HepG2 (cell line): ENCODE data around the gene ZWILCH. TPM values are rescaled to one million over a fixed set of nuclear protein-coding genes. Genes with fewer than 3 reads are reported as not detected.

Source experiments
- PHF21A ChIP-seq: sonication (generic); formaldehyde crosslinking; IDR thresholded peaks from 2 replicates; pipeline ENCODE4 v1.5.0; 2020; ENCODE audit warnings: mild to moderate bottlenecking, missing genetic modification reagents
- RBM39 ChIP-seq: fragments of 200-400 bp; formaldehyde crosslinking; IDR thresholded peaks from one replicate; pipeline ENCODE4 v1.6.1; 2018; ENCODE audit warnings: antibody characterized with exemption, mild to moderate bottlenecking, low read depth, low read length; ENCODE audit not compliant: poor library complexity, severe bottlenecking
- SALL2 ChIP-seq: sonication (generic); formaldehyde crosslinking; IDR thresholded peaks from 2 replicates; pipeline ENCODE4 v1.8.1; 2023; ENCODE audit warnings: mild to moderate bottlenecking, missing genetic modification reagents, inconsistent platforms
- SKI ChIP-seq: fragments of 450-650 bp; IDR thresholded peaks from one replicate; pipeline ENCODE4 v1.6.1; 2018; ENCODE audit warnings: mild to moderate bottlenecking; ENCODE audit not compliant: partially characterized antibody
- SMAD9 ChIP-seq: sonication (generic); formaldehyde crosslinking; IDR thresholded peaks from 2 replicates; pipeline ENCODE4 v1.5.1; 2020; ENCODE audit warnings: mild to moderate bottlenecking, missing genetic modification reagents
- THYN1 ChIP-seq: sonication (generic); formaldehyde crosslinking; IDR thresholded peaks from 2 replicates; pipeline ENCODE4 v1.8.1; 2023; ENCODE audit warnings: low read depth, mild to moderate bottlenecking, moderate library complexity, missing genetic modification reagents, borderline replicate concordance
- ZEB1 ChIP-seq: IDR thresholded peaks from 2 replicates; pipeline ENCODE4 v1.6.1; 2012; ENCODE audit warnings: mild to moderate bottlenecking, low read depth, inconsistent platforms; ENCODE audit not compliant: insufficient replicate concordance
- ZNF460 ChIP-seq: sonication (generic); formaldehyde crosslinking; IDR thresholded peaks from 2 replicates; pipeline ENCODE4 v1.5.1; 2020; ENCODE audit warnings: missing genetic modification reagents, mild to moderate bottlenecking, borderline replicate concordance
- polyA plus RNA-seq, 8 experiments: library from polyadenylated mRNA; depleted of rRNA in 3 of 8; stranded (reverse) in 7 of 8; unstranded in 1 of 8; fragments of >200 nt; fragmentation: Illumina TruSeq in 4 of 8; extraction: Trizol in 4 of 8; gene quantifications; 2 replicates each; pipeline versions ENCODE4 v1.2.1 to v1.2.3, GENCODE V29; 2011 to 2016; ENCODE audit warnings: low read depth in 4 of 8, missing spikeins in 1 of 8, mixed read lengths in 1 of 8; ENCODE audit not compliant: insufficient read depth in 1 of 8
- total RNA-seq, 5 experiments: library from RNA; depleted of rRNA; stranded (reverse); fragments of >200 nt; fragmentation: Illumina TruSeq; extraction: Trizol; gene quantifications; 2 replicates each; pipeline ENCODE4 v1.2.3, GENCODE V29; 2016; ENCODE audit warnings: low read depth in 1 of 5
- TF ChIP-seq, protein P1 (sequence below): sonication (generic); formaldehyde crosslinking; IDR thresholded peaks from 2 replicates; pipeline ENCODE4 v1.4.0; 2020; ENCODE audit warnings: low read depth, missing genetic modification reagents
- TF ChIP-seq, protein P2 (sequence below): sonication (generic); formaldehyde crosslinking; IDR thresholded peaks from 2 replicates; pipeline ENCODE4 v1.4.0; 2020; ENCODE audit warnings: missing genetic modification reagents
- TF ChIP-seq, protein P3 (sequence below): sonication (generic); formaldehyde crosslinking; IDR thresholded peaks from 2 replicates; pipeline ENCODE4 v1.4.0; 2020; ENCODE audit warnings: low read depth, mild to moderate bottlenecking, missing genetic modification reagents
- TF ChIP-seq, protein P4 (sequence below): sonication (generic); formaldehyde crosslinking; IDR thresholded peaks from 2 replicates; pipeline ENCODE4 v1.5.0; 2020; ENCODE audit warnings: mild to moderate bottlenecking, missing genetic modification reagents, borderline replicate concordance

The ZWILCH gene
- total and polyA plus RNA-seq, 2 of the 13 experiments (the other 11 are each of a cell fraction or from before 2014, with no cell fraction given): 9.5 to 27.8 TPM

DNA sequence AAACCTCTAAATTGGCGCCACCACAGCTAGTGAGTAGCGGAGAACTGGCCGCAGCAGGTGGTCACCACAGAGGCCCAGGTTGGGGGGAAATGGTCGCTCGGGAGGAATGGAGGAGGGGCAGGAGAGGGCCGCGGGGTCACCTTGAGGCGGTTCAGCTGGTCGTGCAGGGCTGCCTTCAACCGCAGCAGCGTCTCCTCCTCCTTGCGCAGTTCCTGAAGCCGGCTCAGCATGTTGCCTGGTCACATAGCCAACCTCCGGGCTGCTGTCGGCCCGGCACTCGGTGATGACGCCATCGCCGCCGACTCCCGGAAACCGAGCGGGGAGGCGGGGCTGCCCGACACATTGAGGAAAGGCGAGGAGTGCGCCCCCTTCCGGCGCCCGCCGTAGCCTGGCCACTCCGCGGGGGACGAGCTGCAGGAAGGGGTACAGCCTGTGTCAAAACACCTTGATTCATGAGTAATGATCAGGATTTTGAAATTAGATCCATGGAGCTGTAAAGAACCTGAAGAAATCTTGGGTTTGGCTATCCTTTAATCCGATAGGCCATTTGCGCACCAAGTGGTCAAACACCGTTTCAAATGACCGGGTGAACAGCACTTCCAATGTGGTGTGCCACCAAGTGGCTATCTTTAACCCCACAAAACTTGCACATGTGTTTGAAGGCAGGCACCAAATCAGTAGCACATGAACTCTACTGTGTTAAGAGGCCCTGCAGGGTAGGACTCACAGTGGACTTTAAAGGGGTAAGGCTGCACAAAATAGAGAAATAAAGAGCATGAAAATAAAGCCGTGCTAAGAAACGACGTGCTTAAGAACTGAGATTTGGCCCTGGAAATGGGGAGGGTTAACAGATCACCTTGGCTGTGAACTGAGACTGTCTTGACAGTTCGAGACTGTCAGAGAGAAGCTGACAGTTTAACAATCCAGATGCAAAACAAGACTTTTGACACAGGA, 7.3 kb upstream of the ZWILCH start, which contains the start of gene SNAPC5 (continued):
- TF ChIP-seq, protein P1, sequence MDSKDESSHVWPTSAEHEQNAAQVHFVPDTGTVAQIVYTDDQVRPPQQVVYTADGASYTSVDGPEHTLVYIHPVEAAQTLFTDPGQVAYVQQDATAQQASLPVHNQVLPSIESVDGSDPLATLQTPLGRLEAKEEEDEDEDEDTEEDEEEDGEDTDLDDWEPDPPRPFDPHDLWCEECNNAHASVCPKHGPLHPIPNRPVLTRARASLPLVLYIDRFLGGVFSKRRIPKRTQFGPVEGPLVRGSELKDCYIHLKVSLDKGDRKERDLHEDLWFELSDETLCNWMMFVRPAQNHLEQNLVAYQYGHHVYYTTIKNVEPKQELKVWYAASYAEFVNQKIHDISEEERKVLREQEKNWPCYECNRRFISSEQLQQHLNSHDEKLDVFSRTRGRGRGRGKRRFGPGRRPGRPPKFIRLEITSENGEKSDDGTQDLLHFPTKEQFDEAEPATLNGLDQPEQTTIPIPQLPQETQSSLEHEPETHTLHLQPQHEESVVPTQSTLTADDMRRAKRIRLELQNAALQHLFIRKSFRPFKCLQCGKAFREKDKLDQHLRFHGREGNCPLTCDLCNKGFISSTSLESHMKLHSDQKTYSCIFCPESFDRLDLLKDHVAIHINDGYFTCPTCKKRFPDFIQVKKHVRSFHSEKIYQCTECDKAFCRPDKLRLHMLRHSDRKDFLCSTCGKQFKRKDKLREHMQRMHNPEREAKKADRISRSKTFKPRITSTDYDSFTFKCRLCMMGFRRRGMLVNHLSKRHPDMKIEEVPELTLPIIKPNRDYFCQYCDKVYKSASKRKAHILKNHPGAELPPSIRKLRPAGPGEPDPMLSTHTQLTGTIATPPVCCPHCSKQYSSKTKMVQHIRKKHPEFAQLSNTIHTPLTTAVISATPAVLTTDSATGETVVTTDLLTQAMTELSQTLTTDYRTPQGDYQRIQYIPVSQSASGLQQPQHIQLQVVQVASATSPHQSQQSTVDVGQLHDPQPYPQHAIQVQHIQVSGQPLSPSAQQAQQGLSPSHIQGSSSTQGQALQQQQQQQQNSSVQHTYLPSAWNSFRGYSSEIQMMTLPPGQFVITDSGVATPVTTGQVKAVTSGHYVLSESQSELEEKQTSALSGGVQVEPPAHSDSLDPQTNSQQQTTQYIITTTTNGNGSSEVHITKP (CRISPR knock-in tag): peak; percentile 72; the same call in 1 of the 2 replicates
- TF ChIP-seq RBM39 (peak; percentile 81), SKI (peak; percentile 17), PHF21A (peak; percentile 67; the same call in 1 of the 2 replicates), ZNF460 (no peak), THYN1 (CRISPR knock-in tag) (no peak), SMAD9 (CRISPR knock-in tag) (no peak), ZEB1 (no peak), SALL2 (CRISPR knock-in tag) (peak; percentile 72)
- TF ChIP-seq, protein P2, sequence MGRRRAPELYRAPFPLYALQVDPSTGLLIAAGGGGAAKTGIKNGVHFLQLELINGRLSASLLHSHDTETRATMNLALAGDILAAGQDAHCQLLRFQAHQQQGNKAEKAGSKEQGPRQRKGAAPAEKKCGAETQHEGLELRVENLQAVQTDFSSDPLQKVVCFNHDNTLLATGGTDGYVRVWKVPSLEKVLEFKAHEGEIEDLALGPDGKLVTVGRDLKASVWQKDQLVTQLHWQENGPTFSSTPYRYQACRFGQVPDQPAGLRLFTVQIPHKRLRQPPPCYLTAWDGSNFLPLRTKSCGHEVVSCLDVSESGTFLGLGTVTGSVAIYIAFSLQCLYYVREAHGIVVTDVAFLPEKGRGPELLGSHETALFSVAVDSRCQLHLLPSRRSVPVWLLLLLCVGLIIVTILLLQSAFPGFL (CRISPR knock-in tag): no peak
- TF ChIP-seq, protein P3, sequence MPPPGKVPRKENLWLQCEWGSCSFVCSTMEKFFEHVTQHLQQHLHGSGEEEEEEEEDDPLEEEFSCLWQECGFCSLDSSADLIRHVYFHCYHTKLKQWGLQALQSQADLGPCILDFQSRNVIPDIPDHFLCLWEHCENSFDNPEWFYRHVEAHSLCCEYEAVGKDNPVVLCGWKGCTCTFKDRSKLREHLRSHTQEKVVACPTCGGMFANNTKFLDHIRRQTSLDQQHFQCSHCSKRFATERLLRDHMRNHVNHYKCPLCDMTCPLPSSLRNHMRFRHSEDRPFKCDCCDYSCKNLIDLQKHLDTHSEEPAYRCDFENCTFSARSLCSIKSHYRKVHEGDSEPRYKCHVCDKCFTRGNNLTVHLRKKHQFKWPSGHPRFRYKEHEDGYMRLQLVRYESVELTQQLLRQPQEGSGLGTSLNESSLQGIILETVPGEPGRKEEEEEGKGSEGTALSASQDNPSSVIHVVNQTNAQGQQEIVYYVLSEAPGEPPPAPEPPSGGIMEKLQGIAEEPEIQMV (CRISPR knock-in tag): no peak
- TF ChIP-seq, protein P4, sequence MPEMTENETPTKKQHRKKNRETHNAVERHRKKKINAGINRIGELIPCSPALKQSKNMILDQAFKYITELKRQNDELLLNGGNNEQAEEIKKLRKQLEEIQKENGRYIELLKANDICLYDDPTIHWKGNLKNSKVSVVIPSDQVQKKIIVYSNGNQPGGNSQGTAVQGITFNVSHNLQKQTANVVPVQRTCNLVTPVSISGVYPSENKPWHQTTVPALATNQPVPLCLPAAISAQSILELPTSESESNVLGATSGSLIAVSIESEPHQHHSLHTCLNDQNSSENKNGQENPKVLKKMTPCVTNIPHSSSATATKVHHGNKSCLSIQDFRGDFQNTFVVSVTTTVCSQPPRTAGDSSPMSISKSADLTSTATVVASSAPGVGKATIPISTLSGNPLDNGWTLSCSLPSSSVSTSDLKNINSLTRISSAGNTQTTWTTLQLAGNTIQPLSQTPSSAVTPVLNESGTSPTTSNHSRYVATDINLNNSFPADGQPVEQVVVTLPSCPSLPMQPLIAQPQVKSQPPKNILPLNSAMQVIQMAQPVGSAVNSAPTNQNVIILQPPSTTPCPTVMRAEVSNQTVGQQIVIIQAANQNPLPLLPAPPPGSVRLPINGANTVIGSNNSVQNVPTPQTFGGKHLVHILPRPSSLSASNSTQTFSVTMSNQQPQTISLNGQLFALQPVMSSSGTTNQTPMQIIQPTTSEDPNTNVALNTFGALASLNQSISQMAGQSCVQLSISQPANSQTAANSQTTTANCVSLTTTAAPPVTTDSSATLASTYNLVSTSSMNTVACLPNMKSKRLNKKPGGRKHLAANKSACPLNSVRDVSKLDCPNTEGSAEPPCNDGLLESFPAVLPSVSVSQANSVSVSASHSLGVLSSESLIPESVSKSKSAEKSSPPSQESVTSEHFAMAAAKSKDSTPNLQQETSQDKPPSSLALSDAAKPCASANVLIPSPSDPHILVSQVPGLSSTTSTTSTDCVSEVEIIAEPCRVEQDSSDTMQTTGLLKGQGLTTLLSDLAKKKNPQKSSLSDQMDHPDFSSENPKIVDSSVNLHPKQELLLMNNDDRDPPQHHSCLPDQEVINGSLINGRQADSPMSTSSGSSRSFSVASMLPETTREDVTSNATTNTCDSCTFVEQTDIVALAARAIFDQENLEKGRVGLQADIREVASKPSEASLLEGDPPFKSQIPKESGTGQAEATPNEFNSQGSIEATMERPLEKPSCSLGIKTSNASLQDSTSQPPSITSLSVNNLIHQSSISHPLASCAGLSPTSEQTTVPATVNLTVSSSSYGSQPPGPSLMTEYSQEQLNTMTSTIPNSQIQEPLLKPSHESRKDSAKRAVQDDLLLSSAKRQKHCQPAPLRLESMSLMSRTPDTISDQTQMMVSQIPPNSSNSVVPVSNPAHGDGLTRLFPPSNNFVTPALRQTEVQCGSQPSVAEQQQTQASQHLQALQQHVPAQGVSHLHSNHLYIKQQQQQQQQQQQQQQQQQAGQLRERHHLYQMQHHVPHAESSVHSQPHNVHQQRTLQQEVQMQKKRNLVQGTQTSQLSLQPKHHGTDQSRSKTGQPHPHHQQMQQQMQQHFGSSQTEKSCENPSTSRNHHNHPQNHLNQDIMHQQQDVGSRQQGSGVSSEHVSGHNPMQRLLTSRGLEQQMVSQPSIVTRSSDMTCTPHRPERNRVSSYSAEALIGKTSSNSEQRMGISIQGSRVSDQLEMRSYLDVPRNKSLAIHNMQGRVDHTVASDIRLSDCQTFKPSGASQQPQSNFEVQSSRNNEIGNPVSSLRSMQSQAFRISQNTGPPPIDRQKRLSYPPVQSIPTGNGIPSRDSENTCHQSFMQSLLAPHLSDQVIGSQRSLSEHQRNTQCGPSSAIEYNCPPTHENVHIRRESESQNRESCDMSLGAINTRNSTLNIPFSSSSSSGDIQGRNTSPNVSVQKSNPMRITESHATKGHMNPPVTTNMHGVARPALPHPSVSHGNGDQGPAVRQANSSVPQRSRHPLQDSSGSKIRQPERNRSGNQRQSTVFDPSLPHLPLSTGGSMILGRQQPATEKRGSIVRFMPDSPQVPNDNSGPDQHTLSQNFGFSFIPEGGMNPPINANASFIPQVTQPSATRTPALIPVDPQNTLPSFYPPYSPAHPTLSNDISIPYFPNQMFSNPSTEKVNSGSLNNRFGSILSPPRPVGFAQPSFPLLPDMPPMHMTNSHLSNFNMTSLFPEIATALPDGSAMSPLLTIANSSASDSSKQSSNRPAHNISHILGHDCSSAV (CRISPR knock-in tag): no peak
